ACC112 (cell line): ENCODE data around the gene TIE1.
A peak's percentile ranks its signal among the peaks of the same experiment; 100 is the strongest.

ENCODE experiments used
- H2AFZ ChIP-seq: fragments of 200-600 bp; sonication (generic); one replicate; pipeline ENCODE4 v1.6.0; 2017; ENCODE audit warnings: antibody characterized with exemption, low read length; ENCODE audit not compliant: unreplicated experiment
- H3K27ac ChIP-seq: fragments of 200-600 bp; sonication (generic); 2 replicates; pipeline ENCODE4 v1.5.1; 2014; ENCODE audit warnings: low read depth, mild to moderate bottlenecking, antibody characterized with exemption, low read length, moderate library complexity
- H3K27me3 ChIP-seq: fragments of 200-600 bp; sonication (generic); 2 replicates; pipeline ENCODE4 v1.6.1; 2014; ENCODE audit warnings: mild to moderate bottlenecking, antibody characterized with exemption, low read length, moderate library complexity, mixed read lengths; ENCODE audit not compliant: insufficient read depth
- H3K36me3 ChIP-seq: fragments of 200-600 bp; sonication (generic); 2 replicates; pipeline ENCODE4 v1.6.1; 2016; ENCODE audit warnings: mild to moderate bottlenecking, antibody characterized with exemption, low read length, moderate library complexity, mixed read lengths; ENCODE audit not compliant: insufficient read depth
- H3K4me1 ChIP-seq: fragments of 200-600 bp; sonication (generic); one replicate; pipeline ENCODE4 v1.6.1; 2016; ENCODE audit warnings: low read length, mixed read lengths; ENCODE audit not compliant: insufficient read depth, unreplicated experiment, control insufficient read depth
- H3K4me3 ChIP-seq: fragments of 200-600 bp; sonication (generic); 2 replicates; pipeline ENCODE4 v1.5.1; 2014; ENCODE audit warnings: mild to moderate bottlenecking, low read depth, low read length
- H3K79me2 ChIP-seq: fragments of 200-600 bp; sonication (generic); one replicate; pipeline ENCODE4 v1.6.0; 2016; ENCODE audit warnings: low read length; ENCODE audit not compliant: control insufficient read depth, unreplicated experiment, insufficient read depth

Gene TIE1

DNA sequence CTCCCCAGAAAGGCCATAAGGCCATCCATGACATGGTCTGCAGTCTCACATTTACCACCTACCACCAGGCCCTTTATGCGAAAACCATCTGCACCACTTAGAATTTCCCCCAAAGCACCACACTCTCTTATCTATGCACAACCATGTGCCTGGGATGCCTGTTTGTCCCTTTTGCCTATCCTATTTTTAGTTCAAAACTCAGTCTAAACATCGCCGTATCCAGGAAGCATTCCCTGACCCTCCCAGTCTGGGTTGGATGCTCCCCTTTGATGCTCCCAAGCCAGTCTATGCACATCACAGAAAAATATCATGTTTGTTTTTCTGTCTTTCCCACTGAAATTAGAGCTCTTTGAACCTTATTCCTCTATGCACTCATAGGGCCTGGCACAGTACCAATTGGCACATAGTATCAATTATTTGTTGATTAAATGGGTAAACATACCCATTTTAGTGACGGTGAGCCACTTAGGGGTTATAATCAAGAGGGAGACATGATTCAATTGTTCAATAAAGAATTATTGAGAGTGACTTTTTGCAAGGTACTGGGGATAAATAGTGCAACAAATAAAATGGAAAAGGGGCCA is 43.6 kb downstream of the TIE1 start:
- Histone ChIP-seq H2AFZ (no peak overlapping the region), H3K79me2 (no peaks in the 10 kb centered on the region), H3K4me1 (peaks cover 12% of the 10 kb centered on the region), H3K27ac (no peak overlapping the region), H3K4me3 (no peak overlapping the region), H3K27me3 (0 out of 2 replicates have a peak, but pooled peaks cover 7% of the 10 kb centered on the region), H3K36me3 (no peaks in the 10 kb centered on the region)

DNA sequence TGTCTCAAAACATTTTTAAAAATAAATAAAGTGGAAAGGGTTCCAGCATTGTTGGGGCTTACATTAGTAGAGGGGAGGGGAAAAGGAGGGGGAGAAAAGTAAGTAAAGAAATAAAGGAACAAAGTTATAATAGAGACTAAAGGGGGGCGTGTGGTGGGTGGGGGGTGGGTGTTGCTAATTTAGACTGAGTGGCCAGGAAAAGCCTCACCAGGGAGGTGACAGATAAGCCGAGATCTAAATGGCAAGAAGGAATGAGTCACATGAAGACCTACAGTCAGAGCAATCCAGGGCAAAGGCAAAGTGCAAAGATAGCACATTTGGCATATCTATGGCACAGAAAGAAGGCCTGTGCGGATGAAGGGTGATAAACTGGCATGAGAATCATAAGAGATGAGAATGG is 44.3 kb downstream of the TIE1 start:
- Histone ChIP-seq H3K36me3 (no peaks in the 10 kb centered on the region), H3K4me1 (peaks cover 19% of the 10 kb centered on the region), H3K27ac (no peak overlapping the region), H3K27me3 (0 out of 2 replicates have a peak, but pooled peaks cover 7% of the 10 kb centered on the region), H3K4me3 (no peak overlapping the region), H3K79me2 (no peaks in the 10 kb centered on the region), H2AFZ (no peak overlapping the region)

DNA sequence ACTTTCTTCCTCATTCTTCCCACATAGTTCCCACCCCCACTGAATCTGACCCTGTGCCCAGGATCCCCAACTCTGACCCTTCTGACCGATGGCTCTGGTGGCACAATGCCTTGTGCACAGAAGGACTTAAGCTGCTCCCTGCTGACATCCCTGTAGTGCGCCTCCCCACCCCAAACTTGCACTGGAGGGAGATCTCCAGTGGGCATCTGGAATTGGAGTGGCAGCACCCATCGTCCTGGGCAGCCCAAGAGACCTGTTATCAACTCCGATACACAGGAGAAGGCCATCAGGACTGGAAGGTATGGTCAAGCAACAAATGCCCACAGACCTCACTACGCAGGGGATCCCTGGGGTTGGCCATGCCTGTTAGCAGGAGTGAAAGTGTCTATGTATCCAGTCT is 45.9 kb downstream of the TIE1 start:
- H3K27ac ChIP-seq: no peak overlapping the region
- peaks cover 19% of the 10 kb centered on the region for H3K4me1 ChIP-seq
- no peaks in the 10 kb centered on the region for H3K36me3 ChIP-seq
- H3K4me3 ChIP-seq: no peak overlapping the region
- H3K27me3 ChIP-seq: 0 out of 2 replicates have a peak, but pooled peaks cover 7% of the 10 kb centered on the region
- no peaks in the 10 kb centered on the region for H3K79me2 ChIP-seq
- H2AFZ ChIP-seq: no peak overlapping the region

DNA sequence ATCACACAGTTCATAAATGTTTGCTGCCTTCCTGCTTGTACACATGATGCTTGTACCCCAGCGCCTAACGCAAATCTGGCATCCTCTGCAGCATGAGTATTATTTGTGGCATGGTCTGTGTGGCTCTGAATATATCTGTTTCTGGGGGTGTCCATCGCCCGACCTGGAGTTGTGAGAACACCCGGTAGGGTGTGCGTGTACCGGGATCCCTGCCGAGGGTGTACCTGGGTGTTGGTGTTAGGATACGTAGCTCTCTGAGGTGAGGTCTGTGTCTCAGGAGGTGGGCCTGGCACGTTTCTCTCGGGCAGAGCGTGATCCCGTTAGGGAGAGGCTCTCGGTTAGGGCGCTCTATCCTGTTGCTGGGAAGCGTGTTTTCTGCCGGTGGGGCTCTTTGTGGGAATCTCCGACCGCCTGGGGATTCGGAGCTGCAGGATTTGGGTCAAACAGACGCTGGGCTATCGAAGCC is 47.6 kb downstream of the TIE1 start:
- no peak overlapping the region for H3K27ac ChIP-seq
- no peaks in the 10 kb centered on the region for H3K79me2 ChIP-seq
- H3K4me1 ChIP-seq: peaks cover 19% of the 10 kb centered on the region
- peak overlapping the region; percentile 44 for H2AFZ ChIP-seq
- H3K4me3 ChIP-seq: peak overlapping the region; percentile 71
- no peaks in the 10 kb centered on the region for H3K36me3 ChIP-seq
- 0 out of 2 replicates have a peak, but pooled peaks cover 7% of the 10 kb centered on the region for H3K27me3 ChIP-seq

DNA sequence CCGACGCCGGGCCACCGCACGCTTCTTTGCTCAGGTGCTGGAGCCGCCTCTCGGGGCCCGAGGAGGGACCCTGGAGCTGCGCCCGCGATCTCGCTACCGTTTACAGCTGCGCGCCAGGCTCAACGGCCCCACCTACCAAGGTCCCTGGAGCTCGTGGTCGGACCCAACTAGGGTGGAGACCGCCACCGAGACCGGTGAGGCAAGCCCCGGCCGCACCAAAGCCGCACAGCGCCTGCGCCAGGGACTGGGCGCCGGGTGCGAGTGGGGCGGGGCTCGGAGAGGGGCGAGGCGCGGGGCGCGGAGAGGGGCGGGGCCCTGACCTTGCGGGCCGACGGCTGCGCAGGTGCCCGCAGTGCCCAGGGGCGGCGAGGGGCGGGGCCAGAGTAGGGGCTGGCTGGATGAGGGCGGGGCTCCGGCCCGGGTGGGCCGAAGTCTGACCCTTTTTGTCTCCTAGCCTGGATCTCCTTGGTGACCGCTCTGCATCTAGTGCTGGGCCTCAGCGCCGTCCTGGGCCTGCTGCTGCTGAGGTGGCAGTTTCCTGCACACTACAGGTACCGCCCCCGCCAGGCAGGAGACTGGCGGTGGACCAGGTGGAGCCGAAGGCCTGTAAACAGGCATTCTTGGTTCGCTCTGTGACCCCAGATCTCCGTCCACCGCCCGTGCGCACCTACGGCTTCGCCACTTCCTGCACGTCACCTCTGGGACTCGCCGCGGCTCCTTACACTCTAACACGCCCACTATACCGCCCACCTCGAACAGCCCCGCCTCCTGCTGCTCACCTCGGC is 48.2 kb downstream of the TIE1 start:
- no peaks in the 10 kb centered on the region for H3K79me2 ChIP-seq
- peak overlapping the region; percentile 71 for H3K4me3 ChIP-seq
- no peaks in the 10 kb centered on the region for H3K36me3 ChIP-seq
- no peak overlapping the region for H3K27ac ChIP-seq
- 0 out of 2 replicates have a peak, but pooled peaks cover 7% of the 10 kb centered on the region for H3K27me3 ChIP-seq
- H3K4me1 ChIP-seq: peaks cover 19% of the 10 kb centered on the region
- H2AFZ ChIP-seq: peak overlapping the region; percentile 44

DNA sequence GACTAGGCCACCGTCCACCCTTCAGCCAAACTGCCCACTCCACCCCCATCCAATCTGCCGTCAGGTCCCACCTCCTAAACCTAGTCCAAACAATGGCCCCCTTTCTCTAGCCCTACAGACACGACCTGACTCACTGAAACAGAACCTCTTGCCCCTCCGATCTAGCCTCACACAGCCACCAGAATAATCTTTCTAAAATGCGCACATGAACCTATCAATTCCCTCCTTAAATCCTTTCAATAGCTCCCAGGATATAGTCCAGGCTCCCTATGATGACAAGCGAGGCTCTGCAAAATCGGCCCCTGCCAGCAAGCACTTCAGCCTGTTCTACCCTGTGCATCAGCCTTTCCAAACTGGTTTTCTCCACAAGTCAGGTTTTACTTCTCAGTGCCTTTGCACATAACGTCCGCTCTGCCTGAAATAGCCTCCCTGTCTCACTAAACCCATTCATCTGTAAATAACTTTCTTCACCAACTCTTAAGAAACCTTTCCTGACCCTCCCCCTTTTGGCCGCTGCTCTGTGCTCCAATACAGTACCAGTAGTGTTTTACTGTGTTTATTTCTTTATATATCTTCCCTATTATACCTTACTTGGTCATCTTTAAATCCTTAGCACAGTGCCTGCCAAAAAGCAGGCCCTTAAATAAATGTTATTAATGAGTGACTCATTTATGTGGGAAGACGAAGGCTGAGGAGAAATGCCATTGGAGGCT is 49.0 kb downstream of the TIE1 start:
- Histone ChIP-seq H3K4me3 (peak overlapping the region; percentile 71), H3K36me3 (no peaks in the 10 kb centered on the region), H3K79me2 (no peaks in the 10 kb centered on the region), H3K27me3 (0 out of 2 replicates have a peak, but pooled peaks cover 7% of the 10 kb centered on the region), H3K4me1 (peaks cover 27% of the 10 kb centered on the region), H2AFZ (peak overlapping the region; percentile 44), H3K27ac (no peak overlapping the region)

DNA sequence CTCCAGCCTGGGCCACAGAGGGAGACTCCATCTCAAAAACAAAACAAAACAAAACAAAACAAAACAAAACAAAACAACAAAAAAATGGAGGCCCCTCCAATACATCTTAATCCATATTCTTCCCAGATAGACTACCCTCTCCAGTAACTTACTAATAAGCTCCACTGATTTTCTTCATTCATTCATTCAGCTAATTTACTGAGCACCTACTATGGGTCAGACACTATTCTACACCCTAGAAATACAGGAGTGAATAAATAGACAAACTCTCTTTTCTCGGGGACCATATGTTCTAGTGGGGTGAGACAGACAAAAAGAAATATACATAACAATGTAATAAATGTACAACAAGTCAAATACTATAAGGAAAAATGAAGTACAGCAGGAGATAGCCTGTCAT is 50.2 kb downstream of the TIE1 start:
- H3K4me3 ChIP-seq: no peak overlapping the region
- peaks cover 23% of the 10 kb centered on the region for H3K4me1 ChIP-seq
- no peak overlapping the region for H3K27ac ChIP-seq
- no peak overlapping the region for H2AFZ ChIP-seq
- H3K27me3 ChIP-seq: 0 out of 2 replicates have a peak, but pooled peaks cover 7% of the 10 kb centered on the region
- no peaks in the 10 kb centered on the region for H3K79me2 ChIP-seq
- H3K36me3 ChIP-seq: no peaks in the 10 kb centered on the region

DNA sequence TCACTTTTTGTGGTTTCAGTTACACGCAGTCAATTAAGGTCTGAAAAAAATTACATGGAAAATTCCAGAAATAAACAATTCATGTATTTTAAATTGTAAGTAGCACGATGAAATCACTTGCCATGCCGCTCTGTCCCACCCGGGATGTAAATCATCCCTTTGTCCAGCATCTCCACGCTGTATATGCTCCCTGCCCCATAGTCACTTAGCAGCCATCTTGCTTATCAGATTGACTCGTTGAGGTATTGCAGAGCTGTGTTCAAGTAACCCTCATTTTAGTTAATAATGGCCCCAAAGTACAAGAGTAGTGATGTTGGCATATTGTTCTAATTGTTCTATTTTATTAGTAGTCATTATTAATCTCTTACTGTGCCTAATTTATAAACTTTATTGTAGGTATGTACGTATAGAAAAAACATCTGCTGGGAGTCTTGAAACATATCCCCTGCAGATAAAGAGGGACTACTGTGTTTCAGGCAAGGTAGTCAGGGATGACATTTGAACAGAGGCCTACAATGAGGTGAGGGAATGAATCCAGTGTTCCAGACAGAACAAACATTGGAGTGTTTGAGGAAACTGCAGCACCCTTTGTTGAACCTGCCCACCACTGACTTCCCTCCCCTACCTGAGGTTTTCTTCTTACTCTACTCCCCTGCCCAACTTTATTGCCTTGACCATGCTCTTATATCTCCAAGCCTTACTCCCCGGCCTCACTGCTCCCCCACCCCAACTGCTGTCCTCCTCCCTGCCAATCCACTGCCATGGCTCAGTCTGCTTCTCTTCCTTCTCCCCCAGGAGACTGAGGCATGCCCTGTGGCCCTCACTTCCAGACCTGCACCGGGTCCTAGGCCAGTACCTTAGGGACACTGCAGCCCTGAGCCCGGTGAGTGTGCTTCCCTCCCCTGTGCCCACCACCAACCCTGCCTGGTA is 50.9 kb downstream of the TIE1 start:
- Histone ChIP-seq H3K27ac (no peak overlapping the region), H3K27me3 (0 out of 2 replicates have a peak, but pooled peaks cover 7% of the 10 kb centered on the region), H3K79me2 (no peaks in the 10 kb centered on the region), H2AFZ (no peak overlapping the region), H3K36me3 (no peaks in the 10 kb centered on the region), H3K4me1 (peaks cover 23% of the 10 kb centered on the region), H3K4me3 (no peak overlapping the region)

DNA sequence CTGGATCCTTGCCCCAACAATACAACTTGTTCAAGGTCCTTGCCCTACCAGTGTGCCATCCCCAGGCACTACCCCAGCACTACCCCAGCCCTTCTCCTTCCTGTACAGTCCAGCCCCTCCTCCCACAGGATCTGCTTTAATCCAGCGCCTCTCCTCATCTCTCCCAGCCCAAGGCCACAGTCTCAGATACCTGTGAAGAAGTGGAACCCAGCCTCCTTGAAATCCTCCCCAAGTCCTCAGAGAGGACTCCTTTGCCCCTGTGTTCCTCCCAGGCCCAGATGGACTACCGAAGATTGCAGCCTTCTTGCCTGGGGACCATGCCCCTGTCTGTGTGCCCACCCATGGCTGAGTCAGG is 51.5 kb downstream of the TIE1 start:
- H3K4me1 ChIP-seq: peaks cover 23% of the 10 kb centered on the region
- no peak overlapping the region for H2AFZ ChIP-seq
- no peaks in the 10 kb centered on the region for H3K79me2 ChIP-seq
- no peak overlapping the region for H3K4me3 ChIP-seq
- H3K27ac ChIP-seq: no peak overlapping the region
- no peaks in the 10 kb centered on the region for H3K36me3 ChIP-seq
- 0 out of 2 replicates have a peak, but pooled peaks cover 7% of the 10 kb centered on the region for H3K27me3 ChIP-seq

DNA sequence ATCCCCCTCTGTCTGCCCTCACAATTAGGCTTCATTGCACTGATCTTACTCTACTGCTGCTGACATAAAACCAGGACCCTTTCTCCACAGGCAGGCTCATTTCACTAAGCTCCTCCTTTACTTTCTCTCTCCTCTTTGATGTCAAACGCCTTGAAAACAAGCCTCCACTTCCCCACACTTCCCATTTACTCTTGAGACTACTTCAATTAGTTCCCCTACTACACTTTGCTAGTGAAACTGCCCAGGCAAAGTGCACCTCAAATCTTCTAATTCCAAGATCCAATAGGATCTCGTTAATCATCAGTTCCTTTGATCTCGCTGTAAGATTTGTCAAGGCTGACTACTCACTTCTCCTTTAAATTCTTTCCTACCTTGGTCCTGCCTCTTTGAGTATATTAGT is 52.1 kb downstream of the TIE1 start:
- H3K4me3 ChIP-seq: no peak overlapping the region
- peaks cover 26% of the 10 kb centered on the region for H3K4me1 ChIP-seq
- no peak overlapping the region for H2AFZ ChIP-seq
- H3K27me3 ChIP-seq: 0 out of 2 replicates have a peak, but pooled peaks cover 5% of the 10 kb centered on the region
- no peak overlapping the region for H3K27ac ChIP-seq
- peaks cover 2% of the 10 kb centered on the region for H3K79me2 ChIP-seq
- H3K36me3 ChIP-seq: no peaks in the 10 kb centered on the region
